Endodermal cell (in vitro differentiated cells): ENCODE measurements around the gene RBM8A. TPM values are rescaled to one million over a fixed set of nuclear protein-coding genes. Genes with fewer than 3 reads are reported as not detected.
"Not testable (repeated sequence)": the region's sequence is repeated elsewhere in the genome, so short reads cannot be mapped to it uniquely, and the experiment has no call there.

ENCODE experiments used
- DNase-seq: peaks from one replicate; pipeline ENCODE4 v3.0.0-alpha.2; 2017
- H3K27ac ChIP-seq: 2 replicates; pipeline ENCODE4 v1.5.1; 2013; ENCODE audit warnings: mild to moderate bottlenecking, low read depth, low read length, moderate library complexity
- H3K27me3 ChIP-seq: 2 replicates; pipeline ENCODE4 v1.6.1; 2013; ENCODE audit warnings: mild to moderate bottlenecking, low read length, moderate library complexity; ENCODE audit not compliant: insufficient read depth, control insufficient read depth, poor library complexity, severe bottlenecking
- H3K36me3 ChIP-seq: 2 replicates; pipeline ENCODE4 v1.7.0; 2013; ENCODE audit warnings: mild to moderate bottlenecking, low read length, moderate library complexity; ENCODE audit not compliant: control insufficient read depth, insufficient read depth
- H3K4me1 ChIP-seq: one replicate; pipeline ENCODE4 v1.7.0; 2013; ENCODE audit warnings: low read length; ENCODE audit not compliant: control insufficient read depth, insufficient read depth
- H3K4me3 ChIP-seq: 2 replicates; pipeline ENCODE4 v1.5.1; 2013; ENCODE audit warnings: mild to moderate bottlenecking, low read length, moderate library complexity
- H3K9ac ChIP-seq: 2 replicates; pipeline ENCODE4 v1.6.1; 2013; ENCODE audit warnings: mild to moderate bottlenecking, low read length, moderate library complexity; ENCODE audit not compliant: poor library complexity, severe bottlenecking; ENCODE audit errors: extremely low read depth
- H3K9me3 ChIP-seq: 2 replicates; pipeline ENCODE4 v1.6.1; 2013; ENCODE audit warnings: mild to moderate bottlenecking, low read length, moderate library complexity; ENCODE audit not compliant: control insufficient read depth
- H3K27ac Mint-ChIP-seq: 2 replicates; pipeline ENCODE4 v1.8.0; 2020; ENCODE audit warnings: mixed read lengths
- H3K27me3 Mint-ChIP-seq: 2 replicates; pipeline ENCODE4 v1.8.0; 2021; ENCODE audit warnings: mild to moderate bottlenecking, mixed read lengths; ENCODE audit not compliant: insufficient read depth
- H3K36me3 Mint-ChIP-seq: 2 replicates; pipeline ENCODE4 v1.8.0; 2020; ENCODE audit warnings: low read depth, mixed read lengths
- H3K4me1 Mint-ChIP-seq: 2 replicates; pipeline ENCODE4 v1.8.0; 2020; ENCODE audit warnings: mixed read lengths
- H3K4me3 Mint-ChIP-seq: 2 replicates; pipeline ENCODE4 v1.8.0; 2020; ENCODE audit warnings: mild to moderate bottlenecking, moderate library complexity, mixed read lengths
- H3K9me3 Mint-ChIP-seq: 2 replicates; pipeline ENCODE4 v1.8.0; 2020; ENCODE audit warnings: mild to moderate bottlenecking, mixed read lengths
- WGBS, 2 experiments: methylation state at CpG; one replicate each; pipeline versions ENCODE4 v1.1.5 to v1.1.7; 2013; ENCODE audit warnings: missing lambda C conversion rate in 2 of 2, mixed read lengths in 1 of 2; ENCODE audit not compliant: insufficient coverage in 1 of 2, insufficient read length in 1 of 2; 5-methylcytosine and 5-hydroxymethylcytosine counted together
- total RNA-seq, 2 donors: library from RNA; stranded (reverse); fragmentation: NEBNext Ultra II Directional in 1 of 2; extraction: Animal tissue kit (Norgen Biotek cat#: 25700) in 1 of 2; gene quantifications; 2 replicates in 1 of 2; 3 replicates in 1 of 2; pipeline ENCODE4 v1.2.1, GENCODE V29; 2021
- TF ChIP-seq, protein P1 (sequence below): fragments of 200-600 bp; sonication (generic); conservative IDR thresholded peaks from 2 replicates; pipeline ENCODE4 v1.5.0; 2021; ENCODE audit warnings: antibody characterized with exemption, mild to moderate bottlenecking

RBM8A gene
- total RNA-seq, 2 donors from 2014 or later: 299 to 314 TPM

DNA sequence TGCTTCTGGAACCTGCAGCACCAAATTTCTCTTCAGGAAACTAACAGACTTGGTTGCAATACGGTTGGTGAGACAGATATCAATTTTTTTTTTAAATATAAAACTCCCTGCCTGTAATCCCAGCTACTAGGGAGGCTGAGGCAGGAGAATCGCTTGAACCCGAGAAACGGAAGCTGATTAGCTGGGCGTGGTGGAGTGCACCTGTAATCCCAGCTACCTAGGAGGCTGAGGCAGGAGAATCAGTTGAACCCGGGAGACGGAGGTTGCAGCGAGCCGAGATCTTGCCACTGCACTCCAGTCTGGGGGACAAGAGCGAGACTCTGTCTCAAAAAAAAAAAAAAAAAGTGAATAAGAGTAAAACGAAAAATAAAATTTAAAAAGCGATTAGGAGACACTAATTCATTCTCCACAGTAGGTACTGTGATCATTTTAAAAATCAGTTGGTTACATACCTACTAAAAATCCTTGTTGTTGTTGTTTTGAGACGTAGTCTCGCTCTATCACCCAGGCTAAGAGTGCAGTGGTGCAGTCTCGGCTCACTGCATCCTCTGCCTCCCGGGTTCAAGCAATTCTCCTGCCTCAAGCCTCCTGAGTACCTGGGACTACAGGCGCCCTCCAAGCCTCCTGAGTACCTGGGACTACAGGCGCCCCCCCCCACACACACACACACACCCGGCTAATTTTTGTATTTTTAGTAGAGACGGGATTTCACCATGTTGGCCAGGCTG, 796 bp upstream of the RBM8A start:
- no peaks in the 10 kb centered on the region for H3K9me3 Mint-ChIP-seq
- peaks cover 9% of the 10 kb centered on the region for H3K36me3 Mint-ChIP-seq
- TF ChIP-seq, protein P1, sequence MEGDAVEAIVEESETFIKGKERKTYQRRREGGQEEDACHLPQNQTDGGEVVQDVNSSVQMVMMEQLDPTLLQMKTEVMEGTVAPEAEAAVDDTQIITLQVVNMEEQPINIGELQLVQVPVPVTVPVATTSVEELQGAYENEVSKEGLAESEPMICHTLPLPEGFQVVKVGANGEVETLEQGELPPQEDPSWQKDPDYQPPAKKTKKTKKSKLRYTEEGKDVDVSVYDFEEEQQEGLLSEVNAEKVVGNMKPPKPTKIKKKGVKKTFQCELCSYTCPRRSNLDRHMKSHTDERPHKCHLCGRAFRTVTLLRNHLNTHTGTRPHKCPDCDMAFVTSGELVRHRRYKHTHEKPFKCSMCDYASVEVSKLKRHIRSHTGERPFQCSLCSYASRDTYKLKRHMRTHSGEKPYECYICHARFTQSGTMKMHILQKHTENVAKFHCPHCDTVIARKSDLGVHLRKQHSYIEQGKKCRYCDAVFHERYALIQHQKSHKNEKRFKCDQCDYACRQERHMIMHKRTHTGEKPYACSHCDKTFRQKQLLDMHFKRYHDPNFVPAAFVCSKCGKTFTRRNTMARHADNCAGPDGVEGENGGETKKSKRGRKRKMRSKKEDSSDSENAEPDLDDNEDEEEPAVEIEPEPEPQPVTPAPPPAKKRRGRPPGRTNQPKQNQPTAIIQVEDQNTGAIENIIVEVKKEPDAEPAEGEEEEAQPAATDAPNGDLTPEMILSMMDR: no peak
- H3K4me3 ChIP-seq: peak overlapping the region; percentile 91
- H3K27ac ChIP-seq: peak overlapping the region; percentile 73
- H3K4me1 Mint-ChIP-seq: peaks cover 15% of the 10 kb centered on the region
- H3K4me3 Mint-ChIP-seq: no peak overlapping the region
- DNase-seq: no peak
- no peaks in the 10 kb centered on the region for H3K27me3 Mint-ChIP-seq
- H3K27ac Mint-ChIP-seq: peak overlapping the region; percentile 27
- H3K4me1 ChIP-seq: no peaks in the 10 kb centered on the region
- WGBS, 2 experiments: 78 to 81% methylated on average over 13 to 20 of the region's 20 CpGs
- H3K9me3 ChIP-seq: no peaks in the 10 kb centered on the region
- H3K27me3 ChIP-seq: no peaks in the 10 kb centered on the region
- peak overlapping the region; percentile 94 for H3K9ac ChIP-seq
- peaks cover 30% of the 10 kb centered on the region for H3K36me3 ChIP-seq

GRCh38 chr1:145926686-145927062, 610 bp downstream of the RBM8A start:
- Histone ChIP-seq H3K36me3 (peaks cover 38% of the 10 kb centered on the region), H3K9ac (peak overlapping the region; percentile 94), H3K4me1 (no peaks in the 10 kb centered on the region), H3K4me3 (peak overlapping the region; percentile 91), H3K27ac (peak overlapping the region; percentile 77), H3K27me3 (no peaks in the 10 kb centered on the region), H3K9me3 (no peaks in the 10 kb centered on the region)
- H3K27ac Mint-ChIP-seq: no peak overlapping the region
- TF ChIP-seq, protein P1: no peak
- H3K36me3 Mint-ChIP-seq: peaks cover 11% of the 10 kb centered on the region
- WGBS, 2 experiments: 11 to 24% methylated on average over 5 to 19 of the region's 19 CpGs
- peaks cover 6% of the 10 kb centered on the region for H3K4me1 Mint-ChIP-seq
- H3K4me3 Mint-ChIP-seq: no peak overlapping the region
- H3K9me3 Mint-ChIP-seq: no peaks in the 10 kb centered on the region
- H3K27me3 Mint-ChIP-seq: no peaks in the 10 kb centered on the region
- DNase-seq: no peak

- peaks cover 8% of the 10 kb centered on the region for H3K4me1 ChIP-seq
- H3K27me3 Mint-ChIP-seq: no peaks in the 10 kb centered on the region
- peaks cover 24% of the 10 kb centered on the region for H3K4me1 Mint-ChIP-seq
- H3K36me3 Mint-ChIP-seq: peaks cover 10% of the 10 kb centered on the region
- H3K27ac Mint-ChIP-seq: no peak overlapping the region
- WGBS, 2 experiments: 92 to 100% methylated on average over 2 of the region's 2 CpGs
- DNase-seq: no peak
- H3K27me3 ChIP-seq: no peaks in the 10 kb centered on the region
- H3K4me3 Mint-ChIP-seq: no peak overlapping the region
- H3K27ac ChIP-seq: no peak overlapping the region
- no peaks in the 10 kb centered on the region for H3K9me3 ChIP-seq
- peaks cover 31% of the 10 kb centered on the region for H3K36me3 ChIP-seq
- no peak overlapping the region for H3K4me3 ChIP-seq
- H3K9me3 Mint-ChIP-seq: no peaks in the 10 kb centered on the region
- H3K9ac ChIP-seq: no peak overlapping the region
- TF ChIP-seq, protein P1: no peak
These were observed 5.0 kb downstream of the RBM8A start for GRCh38 chr1:145922266-145922665.

GRCh38 chr1:145920297-145920696, 7.0 kb downstream of the RBM8A start:
- H3K27ac Mint-ChIP-seq, H3K27ac ChIP-seq, DNase-seq, H3K27me3 Mint-ChIP-seq, H3K9ac ChIP-seq, H3K9me3 Mint-ChIP-seq, H3K4me1 ChIP-seq, H3K27me3 ChIP-seq, H3K9me3 ChIP-seq: not testable (repeated sequence)
- H3K36me3 ChIP-seq: peaks cover 33% of the 10 kb centered on the region
- H3K4me1 Mint-ChIP-seq: peaks cover 24% of the 10 kb centered on the region
- WGBS, 2 experiments: no CpG with 5 or more reads among the region's 4 CpGs
- H3K4me3 Mint-ChIP-seq: peak overlapping the region; percentile 83
- peaks cover 20% of the 10 kb centered on the region for H3K36me3 Mint-ChIP-seq
- peak overlapping the region; percentile 85 for H3K4me3 ChIP-seq
